Stimulated activated naive CD4-positive, alpha-beta T cell (primary cell): ENCODE data around the gene EREG.

Experiments
- DNase-seq, 6 experiments: peaks; one replicate each; lab custom pipeline; 2025; lab: John Stamatoyannopoulos, UW

The EREG gene

DNA sequence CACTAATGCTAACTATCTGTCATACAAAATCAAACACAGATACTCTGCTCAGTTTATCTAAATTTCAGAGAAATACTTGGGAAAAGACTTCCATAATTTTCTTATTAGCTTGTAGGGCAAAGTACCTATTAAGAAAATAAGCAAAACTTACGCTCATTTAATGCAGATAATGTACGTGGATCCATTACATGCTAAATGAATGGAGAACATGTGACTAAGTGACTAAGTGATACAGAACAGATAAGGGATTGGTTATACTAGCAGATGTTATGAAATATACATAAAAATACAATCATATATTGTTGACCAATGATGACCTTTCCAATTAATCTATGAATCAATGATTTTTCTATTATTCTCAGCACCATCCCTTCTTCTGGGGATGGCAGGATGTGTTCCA lies 25.7 kb downstream of the EREG start:
- DNase-seq: no peak

DNA sequence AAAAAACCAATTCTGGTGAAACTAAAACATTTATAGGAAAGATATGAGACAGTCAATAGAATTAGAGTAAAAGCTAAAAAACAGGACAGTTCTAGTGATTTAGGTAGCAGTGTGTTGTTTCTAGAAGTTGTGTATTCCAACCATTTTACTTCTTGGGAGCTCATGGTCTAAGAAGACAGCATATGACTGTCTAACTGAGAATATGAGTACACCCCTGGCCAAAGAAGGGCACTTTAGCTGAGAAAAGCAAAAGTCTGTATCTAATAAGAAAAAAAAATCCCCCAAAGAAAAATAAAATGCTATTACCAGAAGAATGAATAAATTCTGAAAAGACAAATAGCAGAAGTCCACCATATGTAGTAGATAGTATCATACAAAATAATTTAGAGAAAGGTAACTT lies 26.4 kb downstream of the EREG start:
- DNase-seq: no peak

DNA sequence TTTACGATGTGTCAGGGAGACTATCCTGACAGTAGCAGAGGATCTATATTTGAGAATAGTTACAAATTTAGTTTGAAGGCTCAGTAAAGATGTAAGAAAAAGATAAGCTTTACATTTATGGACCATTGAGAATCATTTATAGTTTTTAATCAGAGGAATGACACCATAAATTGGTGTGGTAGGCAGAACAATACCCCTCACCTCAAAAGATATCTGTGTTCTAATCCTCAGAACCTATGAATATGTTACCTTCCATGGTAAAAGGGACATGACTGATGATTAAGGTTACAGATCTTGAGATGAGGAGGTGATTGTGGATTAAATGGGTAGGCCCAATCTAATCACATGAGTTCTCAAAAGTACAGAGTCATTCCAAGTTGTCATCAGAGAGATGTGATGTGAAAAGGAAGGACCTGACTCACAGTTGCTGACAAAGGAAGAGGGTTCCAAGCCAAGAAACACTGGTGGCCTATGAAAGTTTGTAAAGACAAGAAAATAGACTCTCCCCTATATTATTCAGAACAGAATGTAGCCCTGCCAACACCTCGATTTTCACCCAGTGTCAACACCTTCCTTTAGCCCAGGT lies 27.0 kb downstream of the EREG start:
- DNase-seq: no peak

DNA sequence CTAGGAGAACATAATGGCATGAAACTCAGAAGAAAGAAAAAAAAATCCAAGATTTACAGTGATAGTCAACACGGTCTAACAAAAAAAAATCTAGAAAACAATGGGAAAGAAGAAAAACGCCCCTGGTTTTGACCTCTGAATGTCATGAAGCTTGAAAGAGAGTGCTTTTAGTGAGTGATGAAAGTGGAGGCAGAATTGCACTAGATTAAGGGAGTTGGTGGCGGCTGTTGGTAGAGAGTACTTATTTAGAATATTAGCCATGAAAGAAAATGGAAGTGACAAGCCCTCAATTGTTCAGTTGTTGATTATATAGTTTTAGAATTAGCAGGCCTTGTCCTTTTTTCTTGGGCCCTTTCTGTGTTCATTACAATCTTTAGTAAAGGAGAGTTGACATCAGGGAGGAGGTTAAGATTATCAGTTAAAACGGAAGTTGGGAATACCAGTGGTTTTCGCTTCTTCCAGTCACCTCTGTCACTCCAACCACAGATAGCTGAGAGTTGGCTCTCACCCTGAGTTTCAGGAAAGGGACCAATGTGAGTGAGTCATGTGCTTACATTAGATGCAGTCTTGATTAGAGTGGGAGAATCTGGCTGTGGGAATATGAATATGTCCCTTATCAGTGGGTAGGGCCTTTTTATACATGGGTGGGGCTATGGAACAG lies 29.7 kb downstream of the EREG start:
- no peak for DNase-seq

DNA sequence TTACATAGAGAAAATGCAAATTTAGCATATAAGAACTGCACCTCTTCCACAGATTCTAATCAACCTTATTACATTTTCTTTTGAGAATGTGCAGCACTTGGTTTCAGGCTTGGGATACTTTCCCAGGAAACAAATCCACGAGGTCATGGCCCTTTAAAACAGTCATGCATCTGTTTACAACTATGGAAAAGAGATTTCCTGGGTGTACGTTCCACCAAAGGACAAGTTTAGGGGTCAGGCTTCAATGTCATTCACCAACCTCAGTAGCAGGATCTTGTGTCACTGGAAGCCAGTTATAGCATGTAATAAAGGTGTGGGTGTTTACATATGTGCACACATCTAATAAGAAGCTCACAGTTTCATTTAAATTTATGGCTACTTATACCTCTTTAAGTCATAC lies 30.7 kb downstream of the EREG start:
- DNase-seq: no peak

DNA sequence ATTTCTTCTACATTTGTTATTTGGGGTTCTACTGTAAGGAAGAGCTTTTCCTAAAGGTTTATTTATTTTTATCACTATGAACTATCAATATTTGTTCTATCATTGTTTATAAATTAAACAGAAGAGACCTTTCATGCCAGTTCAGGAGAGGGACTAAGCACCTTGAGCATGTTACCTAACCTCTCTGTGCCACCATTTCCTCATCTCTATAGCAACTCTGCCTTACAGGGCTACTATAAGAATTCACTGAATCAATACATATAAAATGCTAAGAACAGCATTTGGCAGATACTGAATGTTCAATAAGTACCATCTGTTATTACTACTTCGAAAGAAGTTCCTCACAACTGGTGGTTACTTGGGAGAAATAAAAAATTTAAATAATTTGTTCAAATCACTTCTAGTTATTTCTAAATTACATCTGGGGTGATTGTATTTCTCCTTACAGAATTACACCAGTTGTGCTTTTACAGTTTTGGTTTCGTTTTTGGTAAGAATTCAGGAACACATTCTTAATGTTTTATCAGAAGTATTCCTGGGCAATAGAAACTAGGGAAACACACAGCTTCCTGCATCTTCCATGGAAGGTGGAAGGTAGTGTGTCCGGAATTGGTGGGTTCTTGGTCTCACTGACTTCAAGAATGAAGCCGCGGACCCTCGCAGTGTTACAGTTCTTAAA lies 32.9 kb downstream of the EREG start:
- peak in 4 of 6 experiments; percentile 6 to 71 (median 64) for DNase-seq

DNA sequence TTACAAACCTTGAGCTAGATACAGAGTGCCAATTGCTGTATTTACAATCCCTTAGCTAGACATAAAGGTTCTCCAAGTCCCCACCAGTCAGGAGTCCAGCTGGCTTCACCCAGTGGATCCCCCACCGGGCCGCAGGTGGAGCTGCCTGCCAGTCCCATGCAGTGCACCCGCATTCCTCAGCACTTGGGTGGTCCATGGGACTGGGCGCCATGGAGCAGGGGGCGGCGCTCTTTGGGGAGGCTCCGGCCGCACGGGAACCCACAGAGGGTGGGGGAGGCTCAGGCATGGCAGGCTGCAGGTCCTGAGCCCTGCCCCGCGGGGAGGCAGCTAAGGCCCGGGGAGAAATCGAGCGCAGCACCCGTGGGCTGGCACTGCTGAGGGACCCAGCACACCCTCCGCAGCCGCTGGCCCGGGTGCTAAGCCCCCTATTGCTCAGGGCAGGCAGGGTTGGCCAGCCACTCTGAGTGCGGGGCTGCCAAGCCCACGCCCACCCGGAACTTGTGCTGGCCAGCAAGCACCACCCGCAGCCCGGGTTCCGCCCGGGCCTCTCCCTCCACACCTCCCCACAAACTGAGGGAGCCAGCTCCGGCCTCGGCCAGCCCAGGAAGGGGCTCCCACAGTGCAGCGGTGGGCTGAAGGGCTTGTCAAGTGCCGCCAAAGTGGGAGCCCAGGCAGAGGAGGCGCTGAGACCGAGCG lies 34.1 kb downstream of the EREG start:
- peak in 1 of 6 experiments; percentile 2 for DNase-seq

DNA sequence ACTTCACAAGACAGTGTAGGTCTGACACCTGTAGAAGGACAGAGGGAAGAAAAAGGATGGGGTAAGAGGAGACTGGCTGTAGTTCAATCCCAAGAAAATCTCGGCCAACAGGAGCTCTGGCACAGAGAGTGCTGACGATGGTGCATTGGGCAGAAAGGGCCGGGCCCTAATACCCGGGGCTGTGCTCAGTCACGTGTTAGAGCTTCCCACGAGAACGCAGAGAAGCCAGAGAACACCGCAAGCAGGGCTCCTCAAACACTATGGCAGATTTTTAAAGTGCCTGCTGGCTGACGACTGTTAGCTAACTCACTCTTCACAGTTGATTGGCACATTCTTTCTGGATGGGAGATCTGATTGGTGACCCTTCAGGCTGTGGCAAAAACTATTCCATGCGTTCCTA lies 35.5 kb downstream of the EREG start:
- no peak for DNase-seq

DNA sequence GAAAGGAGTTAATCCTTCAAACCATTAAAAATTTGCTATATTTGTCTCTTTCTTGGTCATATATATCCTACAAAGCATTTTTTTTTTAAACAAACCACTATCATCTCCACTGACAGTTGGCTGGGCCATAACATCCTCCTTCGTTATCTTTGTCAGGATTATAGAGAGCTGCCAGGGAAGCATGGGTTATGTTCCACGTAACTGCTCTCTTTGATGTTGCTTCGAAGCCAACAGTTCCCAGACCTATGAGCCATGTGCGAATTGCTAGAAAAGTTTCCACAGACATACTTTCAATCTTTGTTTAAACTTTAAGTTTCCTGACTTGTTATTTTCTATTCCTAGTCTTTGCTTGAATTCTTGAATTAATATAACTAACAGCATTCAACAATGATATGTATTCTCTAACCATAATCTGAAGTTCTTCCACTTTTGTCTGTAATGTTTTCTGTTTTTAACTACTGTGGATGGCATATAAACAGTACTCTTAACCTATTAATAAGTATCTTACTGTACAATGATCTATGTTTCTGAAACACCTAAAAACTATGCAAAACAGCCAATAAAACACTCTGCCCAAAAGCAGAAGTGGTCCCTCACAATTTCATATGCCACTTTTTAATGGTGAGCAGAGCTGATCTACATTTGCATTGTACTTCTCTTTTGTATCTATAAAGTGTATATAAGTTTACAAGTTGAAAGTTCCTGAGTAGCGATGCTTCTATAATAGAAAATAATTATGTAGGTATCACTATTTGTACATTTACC lies 37.9 kb downstream of the EREG start:
- no peak for DNase-seq

DNA sequence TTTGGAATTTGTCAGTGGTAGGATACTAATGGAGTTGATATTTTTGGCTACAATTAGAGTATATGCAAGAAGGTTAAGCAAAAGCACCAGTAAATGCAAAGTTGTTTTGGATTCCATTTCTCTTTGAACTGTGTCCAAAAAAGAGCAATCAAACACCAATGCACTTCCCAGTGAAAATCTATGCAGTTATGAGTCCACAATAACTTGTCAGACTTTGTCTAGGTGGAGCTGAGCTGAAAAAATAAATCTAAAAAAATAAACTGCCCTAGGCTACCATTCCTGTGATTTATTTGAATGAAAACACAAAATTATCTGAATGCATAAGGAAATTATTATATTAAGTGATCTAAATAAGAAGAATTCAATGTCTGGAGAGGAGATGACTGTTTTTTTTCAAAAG lies 42.9 kb downstream of the EREG start:
- no peak for DNase-seq

DNA sequence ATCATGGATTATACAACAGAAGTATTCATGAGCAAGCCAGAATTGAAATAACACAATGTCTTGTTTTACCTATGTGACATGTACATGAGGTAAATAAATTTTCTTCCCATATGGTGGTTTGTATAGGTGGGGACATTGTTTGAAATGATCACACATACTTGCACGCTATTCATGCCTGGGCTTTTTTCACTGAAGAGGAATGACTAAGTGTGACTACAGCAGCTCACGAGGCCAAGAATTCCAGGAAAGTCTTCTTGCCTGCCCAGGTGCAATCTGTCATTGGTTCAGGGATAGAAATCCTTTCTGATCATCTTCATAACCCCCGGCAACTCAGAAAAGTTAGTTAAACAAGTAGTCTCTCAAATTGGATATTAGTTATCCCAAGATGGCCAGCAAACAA lies 43.7 kb downstream of the EREG start:
- DNase-seq: no peak

DNA sequence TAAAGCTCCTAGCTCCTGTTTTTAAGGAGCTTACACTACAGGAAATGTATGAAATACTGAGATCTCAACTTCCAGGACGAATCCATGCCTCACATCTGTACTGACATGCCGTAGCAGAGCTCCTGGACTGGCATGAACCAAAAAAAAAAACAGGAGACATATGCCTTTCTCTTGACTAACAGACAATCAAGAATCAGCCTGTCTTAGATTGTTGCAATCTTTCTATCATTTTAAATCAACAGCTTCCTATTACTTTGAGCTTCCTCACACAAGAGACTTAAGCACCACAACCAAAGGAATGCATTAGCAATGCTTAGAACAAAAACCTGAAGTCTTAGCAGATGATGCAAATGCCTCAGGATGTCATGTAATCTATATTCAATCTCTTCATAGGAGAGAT lies 45.3 kb downstream of the EREG start:
- no peak for DNase-seq

DNA sequence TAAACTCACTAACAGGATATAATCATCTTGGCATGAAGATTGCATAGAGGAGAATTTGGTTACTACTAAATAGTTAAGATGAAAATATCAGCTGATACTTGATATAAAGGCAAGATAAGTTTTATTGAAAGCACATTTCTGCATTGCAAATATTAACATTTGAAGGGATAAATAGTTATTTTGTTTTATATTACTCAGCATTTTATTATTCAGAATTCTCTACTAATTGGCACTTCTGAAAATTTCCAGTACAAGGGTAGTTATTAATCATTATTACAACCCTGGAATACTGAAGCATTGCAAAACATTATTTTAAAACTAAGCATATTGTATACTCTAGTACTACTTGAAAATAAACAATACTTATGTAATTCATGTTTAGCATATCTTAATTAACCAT lies 47.3 kb downstream of the EREG start:
- no peak for DNase-seq

DNA sequence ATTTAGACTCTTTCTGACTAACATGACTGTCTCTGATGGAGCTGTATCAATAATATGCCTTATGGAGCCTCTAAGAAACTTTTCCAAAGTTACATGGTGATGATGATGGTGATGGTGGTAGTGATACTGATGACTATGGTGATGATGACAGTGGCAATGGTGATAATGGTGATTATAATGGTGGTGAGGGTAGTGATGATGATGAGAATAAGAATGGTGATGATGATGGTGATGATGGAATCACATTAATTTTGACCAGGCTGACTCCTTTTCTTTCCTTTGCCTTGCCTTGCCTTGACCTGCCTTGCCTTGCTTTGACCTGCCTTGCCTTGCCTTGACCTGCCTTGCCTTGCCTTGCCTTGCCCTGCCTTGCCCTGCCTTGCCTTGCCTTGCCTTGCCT lies 48.3 kb downstream of the EREG start:
- DNase-seq: no peak

DNA sequence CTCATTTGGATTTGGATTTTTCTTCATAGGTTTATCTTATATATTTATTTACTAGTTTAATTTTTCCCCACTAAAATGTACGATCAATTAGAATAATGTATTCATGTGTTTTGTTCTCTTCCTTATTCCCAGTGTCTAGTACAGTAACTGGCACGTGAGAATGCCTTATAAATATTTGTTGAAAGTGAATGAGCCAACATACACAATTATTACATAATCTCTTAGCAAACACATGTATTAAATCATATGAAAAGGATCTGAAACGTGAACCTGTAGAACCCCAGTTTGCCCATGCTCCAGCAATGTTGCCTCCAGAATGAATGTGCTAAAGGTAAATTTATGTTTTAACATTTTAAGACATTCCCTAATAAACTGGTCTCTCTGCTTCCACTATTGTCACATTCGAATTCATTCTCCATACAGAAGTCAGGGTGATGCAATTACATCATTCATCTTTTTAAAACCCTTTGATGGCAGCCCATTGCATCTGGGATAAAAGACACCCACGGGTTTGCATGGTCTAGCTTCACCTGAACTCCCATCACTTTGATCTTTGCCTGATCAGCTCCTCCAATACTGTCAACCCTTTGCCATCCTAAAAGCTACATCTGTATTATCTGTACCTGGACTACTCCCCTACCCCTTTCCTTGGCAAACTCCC lies 49.3 kb downstream of the EREG start:
- no peak for DNase-seq

DNA sequence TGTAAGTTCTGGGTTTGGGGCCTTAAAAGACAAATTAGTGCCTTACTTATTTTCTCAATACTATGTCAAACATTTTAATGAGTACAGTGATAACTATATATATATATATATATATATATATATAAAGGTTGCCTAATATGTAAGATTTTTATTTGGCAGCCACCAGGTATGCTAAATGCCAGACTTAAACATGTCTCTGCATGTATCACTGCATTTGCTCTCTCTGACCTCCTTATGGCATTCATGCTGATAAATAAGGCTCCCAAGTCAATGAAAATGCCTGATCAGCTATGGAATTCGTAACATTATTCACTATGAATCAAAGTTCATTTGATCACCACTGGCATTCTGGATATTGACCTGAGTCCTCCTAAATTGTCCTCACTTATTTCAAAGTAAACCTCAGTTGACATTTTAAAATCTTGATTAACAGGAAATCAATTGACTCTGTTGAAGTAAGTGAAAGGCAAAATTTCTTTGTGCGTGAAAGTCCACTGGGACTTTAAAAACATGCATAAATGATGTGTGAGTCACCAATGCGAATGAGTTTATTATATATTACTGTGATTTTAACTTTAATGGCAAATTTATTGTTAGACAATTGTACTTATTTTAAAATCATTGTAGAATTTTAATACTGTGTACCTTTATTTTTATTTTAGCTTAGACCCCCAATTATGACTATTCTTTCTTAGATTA lies 50.8 kb downstream of the EREG start:
- DNase-seq: no peak

DNA sequence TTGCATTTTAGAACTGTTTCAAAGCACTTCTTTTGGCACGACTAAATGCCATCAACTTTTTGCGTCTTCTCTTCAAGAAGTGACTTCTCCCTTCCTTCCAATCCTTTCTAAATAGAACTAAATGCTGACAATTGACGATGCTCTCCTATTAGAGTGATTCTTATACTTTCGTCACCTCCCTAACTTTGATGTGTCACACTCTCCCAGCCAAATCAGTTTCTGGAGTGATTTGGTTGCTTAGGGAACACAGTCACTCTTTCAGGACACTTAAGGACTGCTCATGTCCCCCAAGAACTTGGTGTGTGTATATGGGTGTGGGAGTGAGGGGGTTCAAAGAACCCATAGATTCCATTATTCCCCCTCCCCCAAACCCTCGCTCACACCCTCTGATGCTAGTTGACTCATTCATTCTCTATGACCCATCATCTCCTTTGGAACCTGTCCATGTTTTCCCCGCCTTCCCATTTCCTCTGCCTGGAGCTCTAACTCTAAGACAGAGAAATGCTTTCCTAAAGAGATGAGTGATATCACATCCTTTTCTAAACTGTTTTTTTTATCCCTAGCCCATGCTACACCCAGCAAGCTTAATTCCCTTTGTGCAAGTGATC lies 53.2 kb downstream of the EREG start:
- no peak for DNase-seq

DNA sequence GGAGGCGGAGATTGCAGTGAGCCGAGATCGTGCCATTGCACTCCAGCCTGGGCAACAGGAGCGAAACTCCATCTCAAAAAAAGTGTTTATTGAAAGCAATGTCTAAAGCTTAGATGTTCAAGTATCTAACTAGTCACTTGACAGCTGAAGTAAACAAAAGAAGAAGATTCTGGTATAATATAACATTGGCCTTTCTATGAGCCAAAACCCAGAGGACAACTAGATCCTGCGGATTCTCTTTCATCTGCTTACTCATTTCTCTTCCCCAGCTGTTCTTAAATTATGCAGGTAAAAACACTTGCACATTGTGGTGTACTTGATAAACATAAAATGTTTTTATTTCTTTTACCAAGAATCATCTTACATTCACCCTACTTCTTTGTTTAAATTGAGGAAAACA lies 55.9 kb downstream of the EREG start:
- no peak for DNase-seq

DNA sequence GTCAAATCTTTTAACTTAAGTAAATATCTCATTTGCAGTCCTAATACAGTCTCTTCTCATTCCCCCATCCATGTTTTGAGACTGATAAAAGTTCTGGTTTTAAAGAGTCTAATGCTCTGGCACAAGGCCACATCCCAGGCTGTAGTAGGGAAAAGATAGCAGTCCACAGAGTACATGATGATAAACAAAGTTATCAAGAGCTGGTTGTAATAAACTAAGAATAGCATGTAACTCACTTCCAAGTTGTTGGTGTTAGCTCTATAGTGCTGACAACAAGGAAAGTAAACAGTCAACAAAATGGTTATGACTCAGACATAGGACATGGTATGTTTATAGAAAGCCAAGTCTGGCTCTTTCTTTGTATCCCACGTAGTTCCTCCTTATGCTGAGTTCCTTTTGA lies 58.2 kb downstream of the EREG start:
- DNase-seq: no peak

DNA sequence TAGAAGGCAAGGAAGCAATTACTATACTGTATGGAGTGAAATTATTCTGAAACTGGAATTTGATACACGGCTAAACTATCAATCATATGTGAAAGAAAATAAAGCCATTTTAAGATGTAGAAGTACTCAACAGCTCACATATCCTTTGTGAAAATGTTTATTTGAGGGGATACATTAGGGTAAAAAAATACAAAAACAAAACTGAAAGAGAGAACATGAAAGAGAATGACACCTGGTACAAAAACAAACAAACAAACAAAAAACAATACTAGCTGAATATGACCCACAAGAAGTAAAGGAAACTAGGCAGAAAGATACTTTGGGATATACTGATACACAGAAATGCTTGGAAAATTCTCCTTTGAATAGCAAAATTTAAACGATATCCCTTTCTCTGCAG lies 59.2 kb downstream of the EREG start:
- no peak for DNase-seq

DNA sequence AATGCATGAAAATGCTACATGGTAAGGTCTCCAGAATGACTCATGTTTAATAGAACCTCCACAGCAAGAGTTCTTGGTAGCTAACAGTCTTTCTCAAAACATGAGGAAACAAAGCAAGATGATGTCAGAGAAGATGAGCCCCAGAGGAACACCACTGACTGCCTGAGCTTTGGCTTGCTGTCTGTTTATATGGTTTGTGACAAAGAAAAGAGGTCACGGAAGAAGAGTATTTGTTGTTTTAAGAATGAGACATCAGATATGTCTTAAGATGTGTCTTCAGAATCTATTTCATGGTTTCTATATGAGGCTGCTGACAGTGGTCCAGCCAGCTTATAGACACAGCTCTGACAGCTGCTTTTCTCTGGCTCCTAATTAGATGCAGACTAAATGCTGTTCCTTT lies 61.2 kb downstream of the EREG start:
- no peak for DNase-seq
